Stomach (tissue), 4 donors: ENCODE measurements around the gene IFIH1.

ENCODE experiments used
- EP300 ChIP-seq: sonication (generic); formaldehyde crosslinking; IDR thresholded peaks from one replicate; pipeline ENCODE4 v1.6.1; 2017; ENCODE audit warnings: antibody characterized with exemption
- POLR2A ChIP-seq, 4 donors: fragments of 450-650 bp; IDR thresholded peaks; one replicate each; pipeline ENCODE4 v1.6.1; 2016; ENCODE audit warnings: antibody characterized with exemption in 4 of 4, control low read depth in 2 of 4, mild to moderate bottlenecking in 1 of 4, moderate library complexity in 1 of 4
- TF ChIP-seq, protein P1 (sequence below), 7 experiments: fragments of 450-650 bp in 4 of 7; fragments of 200-600 bp in 3 of 7; sonication (generic) in 3 of 7; IDR thresholded peaks; one replicate each; pipeline ENCODE4 v1.5.1; 2016 to 2019; ENCODE audit warnings: antibody characterized with exemption in 7 of 7, control low read depth in 2 of 7, mild to moderate bottlenecking in 1 of 7

DNA sequence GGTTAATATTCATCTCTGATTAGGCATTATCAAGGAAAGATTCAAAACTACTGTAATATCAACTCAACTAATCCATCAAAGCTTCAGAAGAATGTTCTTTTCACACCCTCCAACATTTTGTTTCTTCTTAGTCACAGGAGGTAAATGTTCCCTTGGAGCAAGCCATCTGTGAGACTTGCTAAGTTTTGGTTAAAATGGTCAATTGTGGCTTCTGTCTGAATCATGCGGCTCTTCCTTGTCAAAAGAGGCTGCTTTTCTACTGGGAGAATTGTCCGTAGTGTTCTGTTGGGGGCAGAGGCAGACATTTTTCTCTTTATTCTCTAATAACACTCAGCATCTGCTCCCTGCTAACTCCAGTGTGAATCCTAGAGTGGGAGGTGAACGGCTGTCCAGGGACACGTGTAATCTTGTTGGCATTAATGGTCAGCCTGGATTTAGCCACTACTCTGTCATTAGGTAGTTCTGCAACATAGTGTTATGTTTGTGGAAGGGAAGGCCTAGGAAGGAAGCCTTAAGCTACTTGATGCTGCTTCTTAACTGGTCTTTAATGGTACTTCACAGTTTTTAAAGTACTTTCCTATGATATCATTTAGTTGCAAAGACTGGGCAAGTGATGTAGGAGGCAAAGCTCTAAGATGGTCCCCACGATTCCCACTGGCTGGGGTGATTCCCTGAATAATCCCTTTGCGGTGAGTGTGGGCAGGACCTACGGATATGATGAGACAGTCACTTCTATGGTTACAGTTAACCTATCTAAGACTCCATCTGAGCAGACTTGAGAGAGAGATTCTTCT lies 52.6 kb downstream of the IFIH1 start:
- TF ChIP-seq, protein P1, sequence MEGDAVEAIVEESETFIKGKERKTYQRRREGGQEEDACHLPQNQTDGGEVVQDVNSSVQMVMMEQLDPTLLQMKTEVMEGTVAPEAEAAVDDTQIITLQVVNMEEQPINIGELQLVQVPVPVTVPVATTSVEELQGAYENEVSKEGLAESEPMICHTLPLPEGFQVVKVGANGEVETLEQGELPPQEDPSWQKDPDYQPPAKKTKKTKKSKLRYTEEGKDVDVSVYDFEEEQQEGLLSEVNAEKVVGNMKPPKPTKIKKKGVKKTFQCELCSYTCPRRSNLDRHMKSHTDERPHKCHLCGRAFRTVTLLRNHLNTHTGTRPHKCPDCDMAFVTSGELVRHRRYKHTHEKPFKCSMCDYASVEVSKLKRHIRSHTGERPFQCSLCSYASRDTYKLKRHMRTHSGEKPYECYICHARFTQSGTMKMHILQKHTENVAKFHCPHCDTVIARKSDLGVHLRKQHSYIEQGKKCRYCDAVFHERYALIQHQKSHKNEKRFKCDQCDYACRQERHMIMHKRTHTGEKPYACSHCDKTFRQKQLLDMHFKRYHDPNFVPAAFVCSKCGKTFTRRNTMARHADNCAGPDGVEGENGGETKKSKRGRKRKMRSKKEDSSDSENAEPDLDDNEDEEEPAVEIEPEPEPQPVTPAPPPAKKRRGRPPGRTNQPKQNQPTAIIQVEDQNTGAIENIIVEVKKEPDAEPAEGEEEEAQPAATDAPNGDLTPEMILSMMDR (IDR thresholded peaks at IDR 0.05), result no peak
- no peak for TF ChIP-seq POLR2A (IDR thresholded peaks at IDR 0.05)
- no peak for TF ChIP-seq EP300
